K562 (cell line): ENCODE measurements around the gene CPNE9. TPM values are rescaled to one million over a fixed set of nuclear protein-coding genes. Genes with fewer than 3 reads are reported as not detected.

Experiments used
- ARID1B ChIP-seq: fragments of 450-650 bp; IDR thresholded peaks from 2 replicates; pipeline ENCODE4 v1.6.1; 2016; ENCODE audit warnings: antibody characterized with exemption, mild to moderate bottlenecking, inconsistent platforms
- BRF1 ChIP-seq: IDR thresholded peaks from 3 replicates; pipeline ENCODE4 v1.6.1; 2011; ENCODE audit warnings: borderline replicate concordance, mild to moderate bottlenecking; ENCODE audit not compliant: insufficient read length; ENCODE audit errors: extremely low read depth
- CHAMP1 ChIP-seq: fragments of 450-650 bp; IDR thresholded peaks from 2 replicates; pipeline ENCODE4 v1.6.1; 2016; ENCODE audit warnings: mild to moderate bottlenecking
- DIDO1 ChIP-seq: fragments of 450-650 bp; IDR thresholded peaks from 2 replicates; pipeline ENCODE4 v1.6.1; 2016; ENCODE audit warnings: low read depth, missing biosample characterization, missing genetic modification characterization
- ELF4 ChIP-seq: fragments of 450-650 bp; formaldehyde crosslinking; IDR thresholded peaks from 2 replicates; pipeline ENCODE4 v1.4.0; 2022; ENCODE audit warnings: missing genetic modification characterization
- ETS1 ChIP-seq: conservative IDR thresholded peaks from 2 replicates; pipeline ENCODE4 v1.6.1; 2011; ENCODE audit warnings: low read depth, mild to moderate bottlenecking, low read length; ENCODE audit not compliant: control insufficient read depth
- ETV5 ChIP-seq: sonication (generic); formaldehyde crosslinking; IDR thresholded peaks from 2 replicates; pipeline ENCODE4 v1.4.0; 2020; ENCODE audit warnings: low read depth, mild to moderate bottlenecking, missing genetic modification reagents
- FIP1L1 ChIP-seq: fragments of 200-400 bp; formaldehyde crosslinking; IDR thresholded peaks from 2 replicates; pipeline ENCODE4 v1.6.1; 2018; ENCODE audit warnings: mild to moderate bottlenecking, low read depth, low read length; ENCODE audit not compliant: poor library complexity, severe bottlenecking
- HDAC1 ChIP-seq, 2 experiments: fragments of 450-650 bp; IDR thresholded peaks; 2 replicates each; pipeline ENCODE4 v1.6.1; 2016 to 2017; ENCODE audit warnings: inconsistent platforms in 1 of 2, mild to moderate bottlenecking in 1 of 2, moderate library complexity in 1 of 2
- HNRNPLL ChIP-seq: fragments of 200-400 bp; formaldehyde crosslinking; IDR thresholded peaks from 2 replicates; pipeline ENCODE4 v1.6.1; 2017; ENCODE audit warnings: low read length, low read depth, mild to moderate bottlenecking; ENCODE audit not compliant: poor library complexity, severe bottlenecking
- JUN ChIP-seq, 2 experiments: sonication (generic) in 1 of 2; formaldehyde crosslinking in 1 of 2; IDR thresholded peaks; 2 replicates each; pipeline versions ENCODE4 v1.6.1 to v1.8.0; 2012 to 2022; ENCODE audit warnings: borderline replicate concordance in 2 of 2, mild to moderate bottlenecking in 2 of 2, improper control_type of control experiment in 1 of 2, low read depth in 1 of 2, low read length in 1 of 2, missing genetic modification reagents in 1 of 2
- MBD2 ChIP-seq: sonication (generic); IDR thresholded peaks from 2 replicates; pipeline ENCODE4 v1.6.1; 2016; ENCODE audit warnings: low read depth, borderline replicate concordance
- MTA2 ChIP-seq: fragments of 450-650 bp; IDR thresholded peaks from 2 replicates; pipeline ENCODE4 v1.6.1; 2016; ENCODE audit warnings: low read depth
- NFYB ChIP-seq: IDR thresholded peaks from 2 replicates; pipeline ENCODE4 v1.6.1; 2011; ENCODE audit warnings: mild to moderate bottlenecking, moderate library complexity; ENCODE audit not compliant: insufficient read length; ENCODE audit errors: extremely low read depth
- POLR2G ChIP-seq: fragments of 200-400 bp; formaldehyde crosslinking; IDR thresholded peaks from 2 replicates; pipeline ENCODE4 v1.6.1; 2017; ENCODE audit warnings: low read depth, mild to moderate bottlenecking, antibody characterized with exemption, low read length, moderate library complexity
- PTTG1 ChIP-seq: fragments of 450-650 bp; IDR thresholded peaks from 2 replicates; pipeline ENCODE4 v1.6.1; 2016; ENCODE audit warnings: low read depth, mild to moderate bottlenecking, missing genetic modification characterization, missing compliant biosample characterization
- SMAD2 ChIP-seq: fragments of 150-350 bp; IDR thresholded peaks from 2 replicates; pipeline ENCODE4 v1.6.1; 2014; ENCODE audit warnings: low read depth, mild to moderate bottlenecking, low read length
- SMARCA4 ChIP-seq: fragments of 450-650 bp; IDR thresholded peaks from 2 replicates; pipeline ENCODE4 v1.6.1; 2016
- SMC3 ChIP-seq: conservative IDR thresholded peaks from 2 replicates; pipeline ENCODE4 v1.6.1; 2011; ENCODE audit warnings: low read depth, low read length, improper control_type of control experiment; ENCODE audit not compliant: insufficient read depth
- ZBTB17 ChIP-seq: fragments of 450-650 bp; formaldehyde crosslinking; IDR thresholded peaks from 2 replicates; pipeline ENCODE4 v1.4.0; 2020; ENCODE audit warnings: mild to moderate bottlenecking
- ZBTB43 ChIP-seq: sonication (generic); formaldehyde crosslinking; IDR thresholded peaks from 2 replicates; pipeline ENCODE4 v1.8.0; 2023; ENCODE audit warnings: mild to moderate bottlenecking, missing genetic modification reagents
- ZNF165 ChIP-seq: fragments of 250-450 bp; sonication (Bioruptor Pico); IDR thresholded peaks from 2 replicates; pipeline ENCODE4 v1.4.0; 2020; ENCODE audit warnings: borderline replicate concordance
- ZNF717 ChIP-seq: fragments of 250-450 bp; sonication (Bioruptor Pico); IDR thresholded peaks from 2 replicates; pipeline ENCODE4 v1.5.0; 2021
- polyA plus RNA-seq, 8 experiments: library from polyadenylated mRNA; depleted of rRNA in 4 of 8; stranded (reverse) in 5 of 8; unstranded in 3 of 8; fragments of >200 nt; fragmentation: Nextera tagmentation in 2 of 8; fragmentation: Illumina TruSeq in 1 of 8; extraction: Ambion mirVana in 2 of 8; extraction: Trizol in 1 of 8; gene quantifications; 2 replicates each; pipeline versions ENCODE4 v1.2.1 to v1.2.3, GENCODE V29; 2011 to 2014; ENCODE audit warnings: inconsistent platforms in 1 of 8, missing spikeins in 1 of 8
- total RNA-seq, 7 experiments: library from RNA; depleted of rRNA in 6 of 7; stranded (reverse); fragments of >200 nt in 6 of 7; fragmentation: Illumina TruSeq in 2 of 7; extraction: Trizol in 2 of 7; gene quantifications; 2 replicates each; pipeline versions ENCODE4 v1.2.1 to v1.2.3, GENCODE V29; 2011 to 2021; ENCODE audit warnings: low replicate concordance in 1 of 7

CPNE9 gene
- total and polyA plus RNA-seq, 9 of the 15 experiments (the other 6 are each of a cell fraction or from before 2014, with no cell fraction given): 0.22 to 0.56 (median 0.29) TPM; not detected in 3

DNA sequence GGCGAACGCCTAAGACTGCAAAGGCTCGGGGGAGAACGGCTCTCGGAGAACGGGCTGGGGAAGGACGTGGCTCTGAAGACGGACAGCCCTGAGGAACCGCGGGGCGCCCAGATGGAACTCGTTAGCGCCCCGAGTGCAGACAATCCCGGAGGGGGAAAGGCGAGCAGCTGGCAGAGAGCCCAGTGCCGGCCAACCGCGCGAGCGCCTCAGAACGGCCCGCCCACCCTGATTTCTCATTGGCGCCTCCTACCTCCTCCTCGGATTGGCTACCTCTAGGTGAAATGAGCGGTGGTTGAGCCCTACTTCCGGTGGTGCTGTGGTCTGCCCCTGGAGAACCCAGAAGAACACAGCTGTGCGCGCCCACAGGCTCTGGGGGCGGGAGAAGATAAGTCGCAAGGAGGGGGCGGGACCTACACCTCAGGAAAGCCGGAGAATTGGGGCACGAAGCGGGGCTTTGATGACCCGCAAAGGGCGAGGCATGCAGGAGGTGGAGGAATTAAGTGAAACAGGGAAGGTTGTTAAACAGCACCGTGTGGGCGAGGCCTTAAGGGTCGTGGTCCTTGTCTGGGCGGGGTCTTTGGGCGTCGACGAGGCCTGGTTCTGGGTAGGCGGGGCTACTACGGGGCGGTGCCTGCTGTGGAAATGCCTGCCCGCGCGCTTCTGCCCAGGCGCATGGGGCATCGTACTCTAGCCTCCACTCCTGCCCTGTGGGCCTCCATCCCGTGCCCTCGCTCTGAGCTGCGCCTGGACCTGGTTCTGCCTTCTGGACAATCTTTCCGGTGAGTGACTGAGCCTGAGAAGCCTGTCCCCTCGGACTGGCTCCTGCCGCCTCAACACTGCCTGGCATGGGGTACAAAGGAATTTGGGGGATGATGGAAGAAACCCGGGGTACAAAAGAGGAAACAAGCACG is 46.3 kb downstream of the CPNE9 start, which contains the start of gene OGG1 (continued):
- TF ChIP-seq ZNF165 (CRISPR knock-in tag): 0 out of 2 replicates have a peak, but pooled peaks have one; percentile 1
- peak; percentile 62 for TF ChIP-seq ETS1
- no peak for TF ChIP-seq JUN (IDR thresholded peaks at IDR 0.05; ENCODE audit: borderline replicate concordance, low read depth, low read length)
- TF ChIP-seq JUN (CRISPR knock-in tag; IDR thresholded peaks at IDR 0.05; ENCODE audit: borderline replicate concordance): no peak
- no peak for TF ChIP-seq SMC3
- no peak for TF ChIP-seq CHAMP1
- TF ChIP-seq POLR2G: peak; percentile 93
- peak; percentile 44 for TF ChIP-seq FIP1L1
- peak; percentile 51; the same call in 1 of the 2 replicates for TF ChIP-seq ZNF717 (CRISPR knock-in tag)
- no peak for TF ChIP-seq SMAD2
- TF ChIP-seq ZBTB43 (CRISPR knock-in tag): no peak
- peak; percentile 35; the same call in 1 of the 2 replicates for TF ChIP-seq SMARCA4
- TF ChIP-seq DIDO1 (tag): no peak
- TF ChIP-seq PTTG1 (tag): no peak
- TF ChIP-seq BRF1: no peak
- TF ChIP-seq HNRNPLL: no peak
- TF ChIP-seq MTA2: no peak
- peak; percentile 9; the same call in 1 of the 2 replicates for TF ChIP-seq ZBTB17 (CRISPR knock-in tag)
- peak; percentile 87 for TF ChIP-seq ETV5 (CRISPR knock-in tag)
- TF ChIP-seq HDAC1 (IDR thresholded peaks at IDR 0.05): peak in 1 of 2 experiments; percentile 87; a peak in 2 of 4 replicates
- peak; percentile 88 for TF ChIP-seq NFYB
- TF ChIP-seq MBD2: peak; percentile 81
- peak; percentile 54 for TF ChIP-seq ARID1B
- peak; percentile 56; the same call in 1 of the 2 replicates for TF ChIP-seq ELF4 (CRISPR knock-in tag)
